T47D (cell line): ENCODE results near the gene LDLRAD3.

Source experiments
- DNase-seq, 2 experiments: peaks; one replicate each; pipeline versions ENCODE4 v3.0.0 to v3.0.0-alpha.2; 2011 to 2012; ENCODE audit warnings: low read depth in 1 of 2, low spot score in 1 of 2
- JUND ChIP-seq: IDR thresholded peaks from 2 replicates; pipeline ENCODE4 v1.6.1; 2012; ENCODE audit warnings: low read depth
- in situ Hi-C: cut with HindIII; loops from 2 replicates; pipeline ENCODE4 v1.10.0; 2016; ENCODE audit warnings: low sequenced_read_pairs, low pct_unique_long_range_greater_than_20kb

LDLRAD3 gene

DNA sequence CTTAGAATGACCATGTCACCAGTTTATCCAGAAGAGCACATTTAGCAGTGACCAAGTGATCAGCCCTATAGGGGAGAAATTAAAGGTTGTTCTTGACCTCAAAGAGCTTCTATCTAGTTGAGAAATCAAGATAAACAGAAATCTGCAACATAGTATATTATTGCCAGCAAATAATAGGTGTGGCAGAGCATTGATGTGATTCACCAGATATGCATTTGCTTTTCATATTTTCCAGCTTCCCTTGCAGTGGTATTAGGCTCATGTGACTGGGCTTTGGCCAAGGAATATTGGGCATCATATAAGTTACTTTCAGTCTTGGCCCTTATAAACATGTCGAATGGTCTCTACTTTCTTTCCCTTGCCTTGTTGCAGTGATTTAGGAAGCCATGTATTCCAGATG, 310.9 kb downstream of the LDLRAD3 start:
- TF ChIP-seq JUND: no peak
- in situ Hi-C loops: no loop called here
- DNase-seq: no peak

DNA sequence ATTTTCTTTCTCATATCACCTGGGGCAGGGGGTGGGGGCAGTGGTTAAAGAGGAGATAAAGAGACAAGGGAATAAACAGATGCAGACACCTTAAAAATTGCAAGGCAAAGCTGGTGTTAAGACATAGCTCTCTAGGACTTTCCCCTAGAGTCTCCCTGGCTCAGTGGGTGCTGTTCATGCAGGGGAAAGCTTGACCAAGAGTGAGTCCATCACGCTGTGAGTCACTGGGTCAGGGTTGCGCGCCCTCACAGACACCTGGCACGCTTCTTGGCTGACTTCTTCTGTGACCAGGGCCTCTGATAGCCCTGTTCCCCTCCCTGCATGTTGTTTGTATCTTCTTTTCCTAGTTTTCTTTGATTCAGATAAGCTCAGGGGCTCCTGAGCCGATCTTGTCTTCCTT, 313.5 kb downstream of the LDLRAD3 start:
- TF ChIP-seq JUND: no peak
- in situ Hi-C loops: no loop called here
- no peak for DNase-seq

DNA sequence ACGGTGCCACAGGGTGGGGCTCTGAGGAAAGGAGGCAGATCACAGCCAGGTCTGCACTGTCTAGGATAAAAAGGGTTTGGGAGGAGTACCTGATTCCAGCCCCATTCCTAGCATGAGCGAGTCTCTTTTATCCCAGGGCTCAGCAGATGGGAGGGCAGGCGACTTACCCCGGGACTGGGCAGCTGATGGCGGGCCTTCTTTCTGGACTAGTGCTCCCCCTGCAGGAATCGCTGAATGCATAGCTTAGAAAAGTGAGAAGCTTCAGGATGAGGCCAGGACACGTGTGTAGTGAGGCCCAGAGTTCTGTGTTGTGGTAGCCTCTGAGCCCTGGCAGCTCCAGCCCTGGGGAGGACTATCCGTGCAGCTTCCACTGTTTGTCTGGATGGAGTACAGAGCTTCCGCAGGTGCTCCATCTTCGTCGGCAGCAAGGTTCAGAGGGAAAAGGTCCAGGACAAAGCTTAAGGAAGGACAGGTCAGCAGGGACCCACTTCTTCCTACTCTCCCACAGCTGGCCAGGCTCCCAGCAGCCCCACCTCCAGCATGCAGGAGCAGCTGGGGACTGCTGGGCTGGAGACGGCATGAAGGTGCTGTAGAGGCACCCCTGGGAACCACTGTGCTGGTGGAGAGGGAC, 315.0 kb downstream of the LDLRAD3 start:
- DNase-seq: peak; percentile 49 to 85
- no peak for TF ChIP-seq JUND
- in situ Hi-C loops: no loop called here

DNA sequence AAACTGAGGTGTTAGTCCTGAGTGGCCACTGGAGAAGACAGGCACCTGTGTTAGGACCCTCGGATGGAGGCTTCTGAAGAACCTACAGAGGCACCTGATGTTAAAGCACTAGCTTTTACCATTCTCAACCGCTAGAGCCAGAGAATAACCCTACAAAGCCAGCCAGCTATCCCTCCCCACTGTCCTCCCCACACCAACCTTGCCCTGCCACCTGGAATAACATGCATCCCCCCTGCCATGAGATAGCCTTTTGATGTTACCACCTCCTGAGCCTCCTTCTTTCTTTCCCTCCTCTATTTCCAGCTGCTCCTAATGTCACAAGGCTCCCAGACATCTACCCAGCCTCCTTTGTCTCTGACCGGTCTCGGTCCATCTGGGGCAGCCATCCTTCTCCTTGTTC, 317.2 kb downstream of the LDLRAD3 start:
- in situ Hi-C loops: no loop called here
- no peak for TF ChIP-seq JUND
- DNase-seq: no peak

DNA sequence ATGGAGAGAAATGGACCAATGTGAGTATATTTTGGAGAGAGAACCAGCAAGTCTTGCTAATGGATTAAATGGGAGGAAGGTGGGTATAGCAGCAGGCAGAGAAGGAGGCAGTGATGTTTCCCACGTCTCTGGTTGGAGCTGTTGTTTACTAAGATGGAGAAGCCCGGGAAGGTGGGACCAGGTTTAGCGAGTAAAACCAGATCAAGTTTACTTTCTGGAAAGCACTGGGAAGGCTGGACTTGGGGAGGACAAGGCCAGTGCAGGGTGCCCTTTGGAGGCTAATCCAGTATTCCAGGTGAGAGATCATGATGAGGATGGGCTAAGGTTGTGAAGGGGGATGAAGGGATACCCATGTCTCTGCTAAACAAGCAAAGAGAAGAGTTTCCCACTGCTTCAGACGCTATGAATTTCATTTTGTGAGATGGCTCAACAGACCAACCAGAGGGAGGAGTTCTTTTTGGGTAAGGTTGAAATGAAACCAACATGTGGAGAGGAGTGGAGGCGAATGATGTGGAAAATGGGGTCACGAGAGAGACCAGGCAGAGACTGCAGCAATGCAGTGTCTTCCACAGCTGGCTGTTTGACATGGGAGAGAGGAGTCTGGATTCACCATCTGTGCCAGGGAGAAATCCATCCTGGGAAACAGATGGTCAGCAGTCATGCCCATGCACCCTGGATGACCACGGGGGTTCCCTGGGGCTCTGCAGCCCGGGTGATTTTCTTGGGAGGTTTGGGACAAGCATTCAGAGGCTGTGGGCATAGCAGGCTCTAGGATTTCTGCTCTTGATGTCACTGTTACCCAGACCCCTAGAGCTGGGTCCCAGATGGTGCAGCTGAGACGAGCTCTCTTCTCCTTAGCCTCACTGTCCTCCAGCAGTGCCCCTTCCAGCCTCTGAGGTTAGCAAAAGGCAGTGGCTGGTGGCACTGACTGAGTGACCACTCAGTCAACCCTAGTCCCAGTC, 320.4 kb downstream of the LDLRAD3 start:
- peak in 1 of 2 experiments; percentile 66 for DNase-seq
- in situ Hi-C loops: no loop called here
- no peak for TF ChIP-seq JUND

DNA sequence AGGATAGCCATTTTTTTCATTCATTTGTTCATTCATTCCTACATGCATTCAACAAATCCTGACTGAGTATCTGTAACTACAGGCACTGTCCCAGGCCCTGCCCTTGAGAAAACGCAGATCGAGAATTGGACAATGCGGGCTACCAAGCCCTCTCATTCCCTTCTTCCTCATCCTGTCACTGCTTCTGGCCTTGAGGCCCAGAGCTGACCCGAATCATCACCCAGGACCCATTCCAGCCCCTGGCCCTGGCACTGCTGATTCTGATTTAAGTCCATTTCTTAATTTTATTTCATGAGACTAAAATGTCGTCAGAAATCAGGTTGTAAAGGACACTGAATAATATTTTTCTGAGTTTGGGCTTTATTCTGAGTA, 321.1 kb downstream of the LDLRAD3 start:
- in situ Hi-C loops: no loop called here

DNA sequence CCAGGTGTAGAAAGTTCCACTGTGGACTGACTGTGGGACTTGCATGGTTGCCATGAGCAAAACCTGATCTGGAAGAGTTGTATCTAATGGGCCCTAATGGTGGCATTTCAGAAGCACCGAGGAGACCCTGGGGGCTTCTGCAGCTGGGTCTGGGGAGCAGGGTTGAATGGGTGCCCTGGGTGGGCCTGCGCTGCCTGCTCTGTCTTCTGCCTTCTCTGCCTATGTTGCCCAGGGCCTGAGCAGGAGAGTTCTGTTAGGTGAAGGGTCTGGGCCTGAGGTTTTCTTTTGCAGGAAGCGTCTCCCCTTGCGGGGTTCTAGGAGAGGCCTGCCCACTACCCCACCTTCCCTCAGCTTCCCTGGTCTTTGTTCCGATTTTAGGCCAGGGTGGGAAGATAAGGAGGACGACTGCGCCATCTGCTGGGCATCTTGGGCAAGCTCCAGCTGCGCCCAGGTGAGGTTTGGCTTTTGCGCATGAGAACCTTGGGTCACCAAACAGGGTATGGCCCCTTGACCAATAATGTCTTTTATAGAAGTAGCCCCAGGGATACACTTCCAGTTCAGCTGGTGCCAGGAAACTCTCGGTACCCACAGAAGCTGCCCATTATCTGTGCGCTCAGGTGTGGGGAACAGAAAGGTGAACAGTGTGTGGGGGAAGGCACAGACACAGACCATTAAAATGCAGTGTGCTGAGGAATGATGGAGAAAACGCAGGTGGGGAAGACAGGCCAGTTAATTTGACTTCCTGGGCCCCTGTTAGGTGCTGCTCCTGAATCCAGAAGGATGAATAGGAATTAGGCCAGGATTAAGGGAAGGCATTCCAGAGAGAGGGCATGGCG, 322.1 kb downstream of the LDLRAD3 start:
- TF ChIP-seq JUND: no peak
- peak; percentile 69 to 81 for DNase-seq
- in situ Hi-C loops: no loop called here

More for the DNA sequence above, 321.1 kb downstream of the LDLRAD3 start:
- no peak for DNase-seq
- TF ChIP-seq JUND: no peak

DNA sequence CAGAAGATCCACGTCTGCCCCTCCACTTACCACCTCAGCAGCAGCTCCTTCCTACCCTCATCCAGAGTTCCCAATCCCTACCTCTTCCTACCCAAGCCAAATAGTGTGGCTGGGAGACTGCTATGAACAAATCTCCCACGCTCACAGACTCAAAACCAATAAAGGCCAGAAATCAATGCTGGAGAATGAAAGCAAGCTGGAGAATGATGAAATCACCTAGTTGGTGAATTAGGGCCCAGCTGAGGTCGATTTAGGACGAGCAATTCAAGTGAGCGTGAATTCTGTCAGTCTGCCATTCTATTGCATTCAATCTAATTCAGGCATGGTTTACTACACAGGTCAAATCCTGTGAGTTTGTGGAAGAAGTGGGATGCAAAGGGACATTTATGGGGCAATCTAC, 322.9 kb downstream of the LDLRAD3 start:
- in situ Hi-C loops: no loop called here
- TF ChIP-seq JUND: no peak
- DNase-seq: no peak

DNA sequence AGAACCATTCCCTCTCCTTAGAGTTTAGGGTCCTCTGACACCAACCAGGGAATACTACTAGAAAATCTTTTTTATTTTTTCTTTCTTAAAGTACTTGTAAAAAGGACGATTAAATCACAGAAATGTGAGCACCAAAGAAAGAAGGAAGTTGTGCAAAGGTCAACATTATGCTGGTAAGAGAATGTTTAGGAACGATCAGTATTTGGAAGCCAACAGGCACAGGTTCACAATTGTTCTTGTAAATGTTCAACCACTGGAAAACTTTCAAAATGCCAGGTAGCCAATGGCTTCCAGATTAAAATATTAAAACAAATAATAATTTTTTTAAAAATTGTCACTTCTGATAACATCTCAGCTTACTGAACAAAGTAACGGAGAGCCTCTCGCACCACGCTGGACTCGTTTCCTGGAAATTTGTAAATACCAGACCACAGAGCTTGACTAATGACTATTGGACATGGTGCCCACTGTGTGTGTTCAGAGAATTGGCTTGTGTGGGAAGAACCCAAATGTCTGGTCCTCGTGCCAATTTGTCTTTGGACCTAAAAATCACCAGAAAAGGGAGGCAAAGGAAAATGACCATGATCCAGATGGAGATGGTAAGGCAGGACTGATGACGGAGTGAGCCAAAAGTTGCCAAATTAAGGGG, 324.6 kb downstream of the LDLRAD3 start:
- in situ Hi-C loops: no loop called here
- TF ChIP-seq JUND: no peak
- DNase-seq: no peak

DNA sequence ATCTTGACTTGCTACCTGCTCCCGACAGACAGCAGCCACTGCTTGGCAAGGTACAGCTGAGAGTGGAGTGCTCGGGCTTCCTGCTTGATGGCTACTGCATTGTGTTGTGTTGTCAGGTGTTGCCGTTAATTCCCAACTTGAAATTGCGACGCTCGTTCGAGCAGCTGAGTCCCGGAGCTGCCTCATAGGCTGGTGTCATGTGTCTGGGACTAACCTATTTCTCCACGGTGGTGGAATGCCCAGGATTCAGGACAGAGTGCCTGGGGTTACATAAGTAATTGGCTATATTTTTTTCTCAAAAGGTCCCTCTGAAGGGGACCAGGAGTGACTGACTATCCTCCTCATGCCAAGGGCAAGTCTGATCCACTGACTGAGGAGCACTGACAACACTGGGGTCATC, 326.8 kb downstream of the LDLRAD3 start:
- DNase-seq: no peak
- in situ Hi-C loops: no loop called here
- no peak for TF ChIP-seq JUND

DNA sequence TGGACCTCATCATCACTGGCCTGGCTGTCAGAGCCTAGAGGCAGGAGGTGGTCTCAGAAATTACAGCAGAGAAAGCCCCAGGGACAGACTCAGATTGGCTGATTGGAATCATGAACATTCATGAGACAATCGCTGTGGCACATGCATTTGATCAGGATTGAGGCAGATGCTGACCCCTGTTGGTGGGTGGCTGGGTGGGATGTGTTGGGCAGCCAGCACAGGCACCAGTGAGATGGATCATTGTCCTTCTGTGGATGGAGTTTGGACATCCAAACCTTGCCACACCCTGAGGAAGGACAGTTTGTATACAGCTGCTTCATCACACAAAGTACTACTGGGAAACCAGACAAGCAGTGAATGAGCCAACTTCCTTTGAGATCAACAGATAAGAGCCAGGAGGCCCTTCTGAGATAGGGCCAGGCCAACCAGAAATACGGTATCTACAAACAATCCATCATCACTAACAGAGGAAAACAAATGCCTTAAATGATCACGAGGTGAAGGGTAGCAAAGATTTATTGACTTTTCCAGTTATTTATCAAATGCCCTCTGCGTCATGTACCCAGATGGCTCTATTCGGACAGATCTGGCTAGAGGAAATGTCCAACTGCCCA, 328.0 kb downstream of the LDLRAD3 start:
- no peak for DNase-seq
- in situ Hi-C loops: no loop called here
- TF ChIP-seq JUND: no peak

DNA sequence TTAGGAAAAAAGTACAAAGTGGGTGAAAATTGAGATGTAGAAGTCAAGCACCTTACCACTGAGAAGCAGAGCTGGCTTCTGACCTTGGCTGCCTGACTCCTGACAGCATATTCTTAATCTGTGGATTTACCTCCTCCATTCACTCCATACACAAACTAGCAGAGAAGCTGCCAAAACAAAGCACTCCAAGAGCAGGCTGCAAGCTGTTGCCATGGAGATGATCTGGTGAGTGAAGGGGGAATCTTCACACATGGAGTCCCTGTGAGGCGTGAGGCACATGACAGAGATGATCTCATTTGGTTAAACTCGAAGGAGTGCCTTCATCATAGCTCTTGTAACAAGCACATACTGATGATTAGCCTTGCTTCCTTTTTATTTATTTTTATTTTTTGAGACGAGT, 329.2 kb downstream of the LDLRAD3 start:
- no peak for DNase-seq
- in situ Hi-C loops: no loop called here
- TF ChIP-seq JUND: no peak
